ENCODE measurements around the gene C1RL. TPM values are rescaled to one million over a fixed set of nuclear protein-coding genes. Genes with fewer than 3 reads are reported as not detected.
"Not testable (repeated sequence)": the region's sequence is repeated elsewhere in the genome, so short reads cannot be mapped to it uniquely, and the experiment has no call there.

C1RL gene
- total RNA-seq, 2 experiments from 2014 or later = 10.3 to 11.5 TPM

DNA sequence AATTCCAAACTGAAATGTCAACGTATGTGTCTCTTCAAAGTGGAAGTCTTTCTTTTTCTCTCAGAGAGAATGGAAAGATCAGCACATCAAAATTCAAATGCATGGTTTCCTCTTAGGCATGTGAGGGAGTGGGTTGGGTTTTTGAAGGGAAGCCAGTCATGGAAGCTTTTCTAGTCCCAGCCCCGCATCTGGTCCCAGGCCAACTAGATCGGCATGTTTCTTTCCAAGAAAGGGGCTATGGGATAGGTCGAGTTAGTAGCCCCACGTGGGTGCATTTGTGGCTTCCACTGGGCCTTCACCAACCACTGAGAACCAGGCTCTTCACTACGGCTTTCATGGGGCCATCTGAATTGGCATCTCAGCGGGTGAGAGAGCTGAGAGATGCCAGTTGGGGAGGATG lies 41.9 kb downstream of the C1RL start:
- Mint-ChIP-seq H3K27ac (no peak overlapping the region), H3K36me3 (ENCODE audit: low read depth) (no peaks in the 10 kb centered on the region), H3K27me3 (ENCODE audit: low read depth) (no peaks in the 10 kb centered on the region), H3K4me3 (no peak overlapping the region), H3K9me3 (no peaks in the 10 kb centered on the region), H3K4me1 (ENCODE audit: low read depth) (no peaks in the 10 kb centered on the region)
- intact Hi-C loops (cut with micrococcal nuclease) = no loop called here
- CTCF ChIA-PET = interaction anchor here (0.7 kb wide), 1 partner anchor 24 kb away, joined by 3 read pairs; no protein-coding TSS in a partner anchor
- no peak for DNase-seq

DNA sequence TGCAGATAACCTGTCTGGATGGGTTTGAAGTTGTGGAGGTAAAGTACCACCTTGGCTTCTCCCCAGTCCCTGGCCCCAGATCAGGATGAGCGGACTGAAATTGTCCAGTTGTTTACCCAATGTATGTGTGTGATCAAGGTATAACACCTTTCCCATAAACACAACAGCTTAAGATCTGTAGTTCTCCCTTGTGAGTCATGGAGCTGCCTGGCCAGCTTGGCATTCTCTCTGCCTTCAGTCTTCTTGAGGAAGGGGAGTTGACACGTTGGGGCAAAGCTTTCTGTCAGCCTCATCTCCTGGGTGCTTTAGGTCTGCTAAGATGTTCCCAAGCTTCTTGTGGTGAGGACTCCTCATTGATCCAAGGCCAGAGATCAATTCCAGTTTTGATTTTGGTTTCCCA lies 42.4 kb downstream of the C1RL start:
- CTCF ChIA-PET = interaction anchor here (0.7 kb wide), 1 partner anchor 25 kb away, joined by 3 read pairs; no protein-coding TSS in a partner anchor
- H3K27ac Mint-ChIP-seq = no peak overlapping the region
- no peaks in the 10 kb centered on the region for H3K4me1 Mint-ChIP-seq (ENCODE audit: low read depth)

DNA sequence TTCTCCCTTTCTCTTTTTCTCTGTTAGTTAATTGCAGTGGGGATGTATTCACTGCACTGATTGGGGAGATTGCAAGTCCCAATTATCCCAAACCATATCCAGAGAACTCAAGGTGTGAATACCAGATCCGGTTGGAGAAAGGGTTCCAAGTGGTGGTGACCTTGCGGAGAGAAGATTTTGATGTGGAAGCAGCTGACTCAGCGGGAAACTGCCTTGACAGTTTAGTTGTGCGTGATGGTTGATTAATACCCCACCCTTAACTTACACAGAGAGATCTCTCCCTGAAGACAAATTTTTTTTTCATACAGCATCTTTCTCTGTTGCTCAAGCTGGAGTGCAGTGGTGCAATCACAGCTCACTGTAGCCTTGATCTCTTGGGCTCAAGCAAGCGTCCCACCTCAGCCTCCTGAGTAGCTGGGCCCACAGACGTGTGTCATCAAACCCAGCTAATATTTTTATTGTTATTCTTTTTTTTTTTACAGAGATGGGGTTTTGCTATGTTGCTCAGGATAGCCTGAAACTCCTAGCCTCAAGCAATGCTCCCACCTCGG lies 43.9 kb downstream of the C1RL start:
- DNase-seq = no peak
- CTCF ChIA-PET = no interaction called here
- Mint-ChIP-seq H3K27me3 (ENCODE audit: low read depth) (peaks cover 2% of the 10 kb centered on the region), H3K9me3 (no peaks in the 10 kb centered on the region), H3K4me3 (no peak overlapping the region), H3K27ac (no peak overlapping the region), H3K36me3 (ENCODE audit: low read depth) (no peaks in the 10 kb centered on the region), H3K4me1 (ENCODE audit: low read depth) (no peaks in the 10 kb centered on the region)
- intact Hi-C loops (cut with micrococcal nuclease) = no loop called here

More for the DNA sequence above, 42.4 kb downstream of the C1RL start:
- Mint-ChIP-seq H3K36me3 (ENCODE audit: low read depth) (no peaks in the 10 kb centered on the region), H3K27me3 (ENCODE audit: low read depth) (no peaks in the 10 kb centered on the region), H3K9me3 (no peaks in the 10 kb centered on the region), H3K4me3 (no peak overlapping the region)
- intact Hi-C loops (cut with micrococcal nuclease) = no loop called here
- no peak for DNase-seq

DNA sequence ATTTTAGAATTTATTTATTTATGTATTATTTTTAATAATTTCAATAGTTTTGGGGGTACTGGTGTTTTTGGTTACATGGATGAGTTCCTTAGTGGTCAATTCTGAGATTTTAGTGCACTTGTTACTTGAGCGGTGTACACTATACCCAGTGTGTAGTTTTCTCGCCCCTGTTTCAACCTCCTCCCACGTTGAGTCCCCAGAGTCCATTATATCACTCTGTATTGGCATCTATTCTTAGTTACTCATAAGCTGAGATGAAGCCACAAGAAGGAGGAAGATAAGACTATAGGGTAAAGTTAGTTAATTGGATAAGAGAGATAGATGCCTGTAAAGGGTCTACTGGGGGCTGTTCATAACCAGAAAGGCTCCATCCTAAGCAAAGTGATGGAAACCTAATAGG lies 44.5 kb downstream of the C1RL start:
- Mint-ChIP-seq H3K9me3 (no peaks in the 10 kb centered on the region), H3K4me3 (no peak overlapping the region), H3K4me1 (ENCODE audit: low read depth) (no peaks in the 10 kb centered on the region), H3K27ac (no peak overlapping the region), H3K36me3 (ENCODE audit: low read depth) (no peaks in the 10 kb centered on the region), H3K27me3 (ENCODE audit: low read depth) (peaks cover 6% of the 10 kb centered on the region)
- intact Hi-C loops (cut with micrococcal nuclease) = no loop called here
- CTCF ChIA-PET = no interaction called here
- DNase-seq = no peak

DNA sequence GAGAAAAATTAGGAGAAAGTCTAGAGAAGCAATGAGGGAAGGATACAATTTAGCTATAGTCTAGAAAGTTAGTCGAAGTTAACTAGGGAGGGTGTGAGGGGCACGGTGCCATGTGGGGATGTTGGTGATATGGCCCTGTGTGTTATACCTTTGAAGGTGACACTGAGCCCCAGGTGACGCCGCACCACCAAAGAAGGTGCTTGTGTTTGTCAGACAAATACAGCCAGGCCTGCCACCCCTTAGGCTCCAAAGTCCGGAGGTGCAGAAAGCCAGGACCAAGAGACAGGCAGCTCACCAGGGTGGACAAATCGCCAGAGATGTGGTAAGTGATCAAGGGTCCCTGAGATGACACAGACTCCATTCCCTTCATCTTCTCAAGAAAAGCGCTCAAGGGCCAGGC lies 47.4 kb downstream of the C1RL start:
- Mint-ChIP-seq H3K36me3 (ENCODE audit: low read depth) (no peaks in the 10 kb centered on the region), H3K27ac (no peak overlapping the region), H3K9me3 (no peaks in the 10 kb centered on the region), H3K4me1 (ENCODE audit: low read depth) (no peaks in the 10 kb centered on the region), H3K4me3 (no peak overlapping the region), H3K27me3 (ENCODE audit: low read depth) (peaks cover 13% of the 10 kb centered on the region)
- intact Hi-C loops (cut with micrococcal nuclease) = no loop called here
- CTCF ChIA-PET = no interaction called here
- DNase-seq = no peak

DNA sequence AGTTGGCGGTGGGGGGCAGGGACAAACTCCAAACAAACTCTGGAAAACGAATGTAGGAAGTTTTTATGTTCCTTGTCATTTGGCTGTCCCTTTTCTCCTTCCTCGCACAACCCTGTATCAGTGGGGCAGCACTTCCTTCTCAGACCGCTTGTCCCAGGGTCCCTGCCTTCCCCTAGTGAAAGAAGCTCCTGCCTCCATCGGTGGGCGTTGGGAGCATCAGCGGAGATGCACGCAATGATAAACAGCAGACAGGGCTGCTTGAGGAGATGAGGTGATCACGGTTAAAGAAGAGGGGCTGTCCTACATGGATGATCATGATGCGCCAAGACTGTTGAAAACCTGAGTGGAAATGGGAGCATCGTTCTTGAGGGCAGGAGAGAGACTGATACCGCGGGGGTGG lies 47.9 kb downstream of the C1RL start:
- no peaks in the 10 kb centered on the region for H3K9me3 Mint-ChIP-seq
- peaks cover 13% of the 10 kb centered on the region for H3K27me3 Mint-ChIP-seq (ENCODE audit: low read depth)
- no peak overlapping the region for H3K27ac Mint-ChIP-seq
- H3K36me3 Mint-ChIP-seq (ENCODE audit: low read depth) = no peaks in the 10 kb centered on the region
- CTCF ChIA-PET = no interaction called here
- intact Hi-C loops (cut with micrococcal nuclease) = no loop called here
- no peaks in the 10 kb centered on the region for H3K4me1 Mint-ChIP-seq (ENCODE audit: low read depth)
- H3K4me3 Mint-ChIP-seq = no peak overlapping the region
- DNase-seq = no peak

DNA sequence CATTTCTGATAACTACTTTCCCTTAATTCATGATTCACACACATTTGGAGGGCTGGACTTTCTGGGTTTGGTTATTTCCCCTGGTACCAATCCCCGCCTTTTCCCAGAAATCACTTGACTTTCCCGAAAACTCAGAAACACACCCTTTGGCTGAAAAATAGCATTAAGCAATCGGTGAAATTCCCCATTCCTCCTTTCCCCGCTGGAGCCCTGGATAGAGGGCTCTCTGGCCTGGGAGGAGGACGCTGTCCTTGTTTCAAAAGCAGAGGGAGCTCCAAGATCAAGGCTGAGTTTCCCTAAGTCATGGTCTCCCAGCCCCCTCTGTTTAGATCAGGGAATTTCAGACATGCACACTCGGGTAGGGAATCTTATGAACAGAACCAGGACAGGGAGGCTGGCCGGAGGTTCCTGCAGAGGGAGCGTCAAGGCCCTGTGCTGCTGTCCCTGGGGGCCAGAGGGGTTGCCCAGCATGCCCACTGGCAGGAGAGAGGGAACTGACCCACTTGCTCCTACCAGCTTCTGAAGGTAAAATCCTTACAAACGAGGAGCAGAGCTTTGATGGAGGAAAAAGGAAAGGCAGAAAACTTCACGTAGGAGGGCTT lies 48.6 kb downstream of the C1RL start, which contains the start of gene C1S:
C1S (plus strand) TSS at position 366 of the 602 bp plus-strand sequence. CDS start 1,195 bp downstream, outside the sequence.
- CTCF ChIA-PET = no interaction called here
- Mint-ChIP-seq H3K9me3 (no peaks in the 10 kb centered on the region), H3K27me3 (ENCODE audit: low read depth) (peaks cover 14% of the 10 kb centered on the region), H3K27ac (no peak within 1 kb of the TSS), H3K4me1 (ENCODE audit: low read depth) (no peaks in the 10 kb centered on the region), H3K36me3 (ENCODE audit: low read depth) (no peaks in the 10 kb centered on the region), H3K4me3 (no peak within 1 kb of the TSS)
- DNase-seq = no peak
- intact Hi-C loops (cut with micrococcal nuclease) = no loop called here

DNA sequence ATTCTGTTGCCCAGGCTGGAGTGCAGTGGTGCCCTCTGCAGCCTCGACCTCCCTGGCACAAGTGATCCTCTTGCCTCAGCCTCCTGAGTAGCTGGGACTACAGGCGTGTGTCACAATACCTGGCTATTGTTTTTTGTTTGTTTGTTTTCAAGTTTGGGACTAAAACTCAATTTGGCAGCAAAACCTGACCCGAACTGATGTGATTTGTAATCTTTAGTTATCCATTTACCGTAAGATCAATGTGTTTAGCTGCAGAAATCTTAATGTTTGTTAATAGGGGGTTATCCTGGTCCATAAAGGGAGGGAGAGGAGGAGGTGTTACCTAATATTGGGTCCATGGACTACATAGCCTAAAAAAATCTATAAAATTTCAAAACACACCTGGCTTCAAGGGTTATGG lies 49.2 kb downstream of the C1RL start:
- H3K4me3 Mint-ChIP-seq = no peak overlapping the region
- H3K4me1 Mint-ChIP-seq (ENCODE audit: low read depth) = no peaks in the 10 kb centered on the region
- no peak for DNase-seq
- no peaks in the 10 kb centered on the region for H3K9me3 Mint-ChIP-seq
- H3K36me3 Mint-ChIP-seq (ENCODE audit: low read depth) = no peaks in the 10 kb centered on the region
- intact Hi-C loops (cut with micrococcal nuclease) = no loop called here
- no peak overlapping the region for H3K27ac Mint-ChIP-seq
- CTCF ChIA-PET = no interaction called here
- H3K27me3 Mint-ChIP-seq (ENCODE audit: low read depth) = peaks cover 16% of the 10 kb centered on the region

DNA sequence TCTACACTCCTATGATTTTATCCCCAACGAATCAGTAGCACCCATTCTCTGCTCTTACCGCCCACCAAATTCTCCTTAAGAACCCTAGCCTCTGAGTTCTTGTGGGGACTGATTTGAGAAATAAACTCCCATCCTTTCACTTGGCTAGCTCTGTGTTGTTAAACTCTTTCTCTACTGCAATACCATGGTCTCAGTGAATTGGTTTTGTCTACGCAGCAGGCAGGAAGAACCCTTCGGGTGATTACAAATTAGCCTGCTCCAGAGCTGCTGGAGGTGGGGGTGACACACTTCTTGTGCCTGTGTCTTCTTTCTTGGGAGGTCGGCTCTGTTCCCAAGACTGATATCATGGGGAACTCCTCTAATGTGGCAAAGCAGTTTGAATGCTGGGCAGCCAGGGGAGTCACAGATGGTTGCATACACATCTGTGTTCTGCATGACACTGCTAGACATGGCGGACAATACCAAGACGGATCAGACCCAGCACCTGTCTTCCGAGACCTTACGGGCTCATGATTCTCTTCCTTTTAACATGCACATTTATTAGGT lies 50.1 kb downstream of the C1RL start:
- intact Hi-C loops (cut with micrococcal nuclease) = no loop called here

DNA sequence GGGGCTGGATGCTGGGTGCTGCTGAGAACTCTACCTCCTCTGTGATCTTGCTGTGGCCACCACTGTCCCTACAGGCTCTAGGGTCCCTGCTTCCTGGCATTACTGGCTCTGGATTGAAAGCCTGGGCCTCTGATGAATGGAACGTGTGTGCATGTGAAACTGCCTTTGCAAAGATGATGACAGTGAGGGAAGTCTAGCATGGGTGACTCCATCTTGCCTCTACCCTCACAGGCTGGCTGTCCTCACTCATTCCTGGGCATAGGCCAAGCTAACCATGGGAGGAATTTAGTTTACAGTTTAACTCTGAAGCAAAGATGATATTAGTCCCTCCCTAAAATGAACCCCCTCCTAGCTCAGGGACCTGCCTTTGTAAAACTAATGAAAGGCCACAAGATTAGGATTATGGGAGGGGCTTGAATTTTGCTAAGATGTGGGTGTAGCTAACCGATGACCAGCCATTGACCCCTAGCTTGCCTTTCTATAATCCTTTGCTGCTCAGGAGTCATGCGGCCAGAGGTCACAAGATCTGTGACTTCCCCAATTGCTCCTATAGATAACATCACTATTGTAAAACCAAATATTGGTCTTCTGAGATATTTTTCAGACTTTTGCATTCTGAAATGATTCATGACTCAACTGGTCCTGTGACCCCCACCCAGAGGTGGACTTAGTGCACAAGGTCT lies 50.7 kb downstream of the C1RL start:
- H3K4me1 Mint-ChIP-seq (ENCODE audit: low read depth) = no peaks in the 10 kb centered on the region
- CTCF ChIA-PET = interaction anchor here (1.0 kb wide), 1 partner anchor 51 kb away, joined by 3 read pairs; the partner anchor contains the start of gene C1RL
- no peaks in the 10 kb centered on the region for H3K9me3 Mint-ChIP-seq
- intact Hi-C loops (cut with micrococcal nuclease) = no loop called here
- no peaks in the 10 kb centered on the region for H3K36me3 Mint-ChIP-seq (ENCODE audit: low read depth)
- no peak for DNase-seq
- H3K4me3 Mint-ChIP-seq = no peak overlapping the region
- peaks cover 16% of the 10 kb centered on the region for H3K27me3 Mint-ChIP-seq (ENCODE audit: low read depth)
- H3K27ac Mint-ChIP-seq = no peak overlapping the region

More for the DNA sequence above, 50.1 kb downstream of the C1RL start:
- no peak overlapping the region for H3K27ac Mint-ChIP-seq
- H3K36me3 Mint-ChIP-seq (ENCODE audit: low read depth) = no peaks in the 10 kb centered on the region
- no peaks in the 10 kb centered on the region for H3K9me3 Mint-ChIP-seq
- CTCF ChIA-PET = no interaction called here
- no peak for DNase-seq
- peaks cover 16% of the 10 kb centered on the region for H3K27me3 Mint-ChIP-seq (ENCODE audit: low read depth)
- H3K4me3 Mint-ChIP-seq = no peak overlapping the region
- no peaks in the 10 kb centered on the region for H3K4me1 Mint-ChIP-seq (ENCODE audit: low read depth)

DNA sequence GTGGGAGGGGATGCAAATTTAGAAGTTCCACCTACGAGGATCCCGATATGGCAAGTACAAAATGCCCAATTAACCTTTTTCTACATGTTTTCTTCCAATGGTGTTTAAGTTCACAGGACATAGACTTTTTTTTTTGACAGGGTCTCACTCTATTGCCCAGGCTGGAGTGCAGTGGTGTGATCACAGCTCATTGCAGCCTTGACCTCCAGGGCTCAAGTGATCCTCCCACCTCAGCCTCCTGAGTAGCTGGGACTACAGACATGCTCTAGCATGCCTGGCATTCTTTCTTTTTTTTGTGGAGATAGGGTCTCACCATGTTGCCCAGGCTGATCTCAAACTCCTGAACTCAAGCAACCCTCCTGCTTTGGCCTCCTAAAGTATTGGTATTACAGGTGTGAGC lies 53.3 kb downstream of the C1RL start:
- H3K36me3 Mint-ChIP-seq (ENCODE audit: low read depth); DNase-seq; H3K4me3 Mint-ChIP-seq; intact Hi-C loops (cut with micrococcal nuclease); H3K4me1 Mint-ChIP-seq (ENCODE audit: low read depth); H3K27ac Mint-ChIP-seq; H3K9me3 Mint-ChIP-seq: not testable (repeated sequence)
- H3K27me3 Mint-ChIP-seq (ENCODE audit: low read depth) = peaks cover 19% of the 10 kb centered on the region
- CTCF ChIA-PET = interaction anchor here (1.8 kb wide), 1 partner anchor 107 kb away, joined by 5 read pairs; no protein-coding TSS in a partner anchor

DNA sequence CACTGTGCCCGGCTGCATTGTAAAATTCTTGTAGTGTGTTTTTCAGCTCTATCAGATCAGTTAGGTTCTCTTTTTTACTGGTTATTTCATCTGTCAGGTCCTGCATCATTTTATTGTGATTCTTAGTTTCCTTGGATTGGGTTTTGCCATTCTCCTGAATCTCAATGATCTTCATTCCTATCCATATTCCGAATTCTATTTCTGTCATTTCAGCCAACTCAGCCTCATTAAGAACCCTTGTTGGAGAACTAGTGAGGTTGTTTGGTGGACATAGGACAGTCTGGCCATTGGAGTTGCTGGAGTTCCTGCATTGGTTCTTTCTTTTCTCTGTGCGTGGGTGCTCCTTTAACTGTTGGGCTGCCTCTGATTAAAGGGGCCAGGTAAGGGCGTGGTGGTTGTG lies 54.1 kb downstream of the C1RL start:
- CTCF ChIA-PET = no interaction called here
- intact Hi-C loops (cut with micrococcal nuclease) = no loop called here
- DNase-seq = no peak
- no peak overlapping the region for H3K27ac Mint-ChIP-seq
- H3K27me3 Mint-ChIP-seq (ENCODE audit: low read depth) = peaks cover 15% of the 10 kb centered on the region
- H3K9me3 Mint-ChIP-seq = no peaks in the 10 kb centered on the region
- H3K4me3 Mint-ChIP-seq = no peak overlapping the region
- H3K36me3 Mint-ChIP-seq (ENCODE audit: low read depth) = no peaks in the 10 kb centered on the region
- no peaks in the 10 kb centered on the region for H3K4me1 Mint-ChIP-seq (ENCODE audit: low read depth)
